NCI-H2107 treated with DMSO at 0.1 percent for 48 hours (cell line): ENCODE data around the gene ASCC1.

Experiments
- DNase-seq: peaks from one replicate; lab custom pipeline; 2025; ENCODE audit not compliant: unreplicated experiment; lab: John Stamatoyannopoulos, UW

The ASCC1 gene

DNA sequence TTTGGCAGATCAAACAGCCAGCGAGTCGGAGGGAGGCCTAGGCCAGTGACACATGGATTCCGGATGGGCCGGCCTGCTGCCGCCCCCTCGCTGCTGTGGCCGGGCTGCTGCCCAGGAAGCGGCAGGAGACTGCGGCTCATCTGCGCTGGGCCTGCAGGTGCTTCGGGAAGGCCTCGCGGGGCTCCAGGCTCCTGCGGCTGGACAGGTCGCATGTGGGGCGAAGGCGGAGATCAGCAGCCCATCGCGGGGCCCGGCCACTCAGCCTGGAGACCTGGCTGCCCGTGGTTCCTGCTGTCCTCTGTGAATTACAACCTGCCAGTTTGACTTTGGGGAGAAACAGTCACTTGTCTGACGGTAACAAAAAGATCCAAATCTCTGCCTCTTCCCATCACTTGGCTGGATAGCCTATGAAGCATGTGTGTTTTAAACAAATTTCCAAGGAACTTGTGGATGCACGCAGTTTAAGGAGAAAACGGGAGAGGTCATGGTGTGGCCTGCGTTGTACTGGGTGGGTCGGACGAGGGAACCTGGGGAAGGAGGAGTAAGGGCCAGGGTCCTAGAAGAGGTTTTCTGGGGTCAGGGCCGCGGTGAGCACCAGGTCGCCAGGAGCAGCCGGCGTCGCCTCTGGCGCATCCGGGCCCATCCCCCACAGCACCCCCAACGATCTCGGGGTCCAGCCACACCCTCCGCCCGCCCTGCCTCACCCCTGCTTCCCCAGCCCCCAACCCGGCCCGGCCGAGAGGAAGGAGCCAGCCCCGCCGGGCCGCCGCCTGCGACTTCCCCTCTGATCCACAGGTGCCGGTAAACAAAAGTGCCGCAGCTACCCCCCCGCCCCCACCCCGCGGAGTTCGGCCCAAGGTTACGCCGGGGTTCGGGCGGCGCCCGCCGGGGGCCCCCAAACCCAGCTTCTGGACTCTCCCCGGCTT lies 129.3 kb downstream of the ASCC1 start:
- no peak for DNase-seq

- DNase-seq, result no peak
Measured at GRCh38 chr10:72085864-72086465, 130.1 kb downstream of the ASCC1 start.

DNA sequence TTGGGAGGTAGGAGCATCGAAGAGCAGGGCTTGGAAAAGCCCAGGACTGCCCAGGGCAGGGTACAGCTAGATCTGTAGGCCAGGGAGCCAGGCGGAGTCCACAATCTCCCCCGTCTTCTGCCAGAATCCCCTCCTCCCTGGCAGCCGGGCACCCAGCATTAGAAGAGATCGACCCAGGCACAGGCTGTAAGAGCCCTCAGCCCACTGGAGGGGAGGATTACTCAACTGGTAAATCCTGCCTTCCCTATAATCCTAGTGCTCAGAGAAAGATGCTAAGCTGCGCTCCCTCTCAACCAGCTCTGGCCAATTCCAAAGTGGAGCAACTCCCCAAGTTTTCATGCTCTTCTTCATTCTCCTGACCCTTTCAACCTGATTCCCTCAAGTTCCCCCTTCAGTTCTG lies 130.9 kb downstream of the ASCC1 start:
- no peak for DNase-seq

- no peak for DNase-seq
Measured at GRCh38 chr10:72083790-72084459, 132.2 kb downstream of the ASCC1 start.

GRCh38 chr10:72082856-72083789 lies 133.0 kb downstream of the ASCC1 start:
- DNase-seq, result no peak

DNA sequence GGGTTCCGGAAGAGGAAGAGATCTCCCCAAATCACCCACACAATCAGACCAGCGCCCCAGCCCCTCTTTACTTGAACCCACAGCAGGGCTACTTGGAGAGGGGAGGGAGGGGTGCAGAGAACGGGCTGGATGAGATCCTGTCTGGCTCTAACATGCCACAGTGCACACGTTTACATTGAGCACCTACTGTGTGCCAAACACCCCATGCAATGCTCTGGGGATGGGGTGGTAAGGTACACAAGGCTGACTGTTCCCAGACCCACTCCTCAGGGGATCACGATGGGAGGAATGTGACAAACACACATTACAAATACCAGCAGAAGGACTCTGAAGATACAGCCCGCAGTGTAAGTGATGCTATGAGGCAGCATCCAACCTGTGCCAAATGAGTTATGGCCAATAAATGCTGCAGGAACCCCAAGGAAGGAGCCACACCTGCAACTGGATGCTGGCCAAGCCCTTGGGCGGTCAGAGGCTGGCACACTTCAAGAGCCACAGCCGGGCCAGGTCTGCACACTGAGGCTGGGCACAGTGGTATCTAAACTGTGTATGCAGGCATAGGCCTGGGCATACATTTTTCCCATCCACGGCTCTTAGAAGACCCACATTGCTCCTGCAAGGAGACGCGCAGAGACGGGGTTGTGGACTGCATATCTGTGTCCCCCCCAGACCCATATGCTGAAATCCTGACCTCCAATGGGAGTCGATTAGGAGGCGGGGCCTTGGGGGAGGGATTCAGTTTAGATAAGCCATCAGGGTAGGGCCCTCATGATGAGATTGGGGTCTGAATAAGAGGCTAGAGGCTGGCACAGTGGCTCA lies 134.1 kb downstream of the ASCC1 start:
- no peak for DNase-seq

- DNase-seq, result no peak
Measured at GRCh38 chr10:72081210-72081609, 134.9 kb downstream of the ASCC1 start.

DNA sequence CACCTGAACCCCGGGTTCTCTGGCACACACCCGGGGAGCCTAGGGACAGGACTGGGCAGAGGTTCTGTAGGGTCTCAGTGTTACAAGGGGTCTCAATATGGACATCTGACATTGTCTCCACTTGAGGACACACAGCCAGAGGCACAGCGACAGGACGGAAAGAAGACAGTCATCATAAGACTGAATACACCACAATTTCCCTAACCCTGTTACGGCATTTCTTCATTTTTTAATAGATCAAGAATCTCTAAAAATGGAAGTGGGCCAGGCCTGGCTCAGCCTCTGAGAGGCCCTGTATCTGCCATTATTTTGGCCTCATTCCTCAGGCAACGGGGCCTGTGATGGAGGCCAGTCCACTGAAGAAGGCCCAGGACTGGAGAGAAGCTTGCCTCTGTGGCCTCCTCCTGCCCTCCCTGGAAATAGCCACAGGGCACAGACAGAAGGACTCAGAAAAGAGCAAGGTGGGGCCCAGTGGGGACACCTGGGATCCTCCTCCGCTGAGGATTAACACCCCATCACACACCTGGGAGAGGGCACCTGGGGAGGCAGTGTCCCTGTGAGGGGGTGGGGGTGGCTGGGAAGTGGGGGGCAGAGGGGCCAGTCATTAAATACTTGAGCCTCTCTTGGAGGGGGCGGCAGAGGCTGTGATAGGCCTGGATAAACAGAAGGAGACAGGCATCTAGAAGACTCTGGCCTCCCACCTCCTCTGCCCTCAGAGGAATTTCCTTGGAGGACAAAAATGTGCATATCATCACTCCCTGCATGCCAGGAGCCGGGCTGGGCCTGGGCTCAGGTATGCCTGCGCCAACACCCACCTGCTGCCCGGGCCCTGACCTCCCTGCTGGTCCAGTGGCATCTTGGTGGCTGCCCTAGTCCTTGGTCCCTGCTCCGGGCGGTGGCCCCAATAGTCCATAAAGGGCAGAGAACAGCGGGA lies 135.8 kb downstream of the ASCC1 start:
- no peak for DNase-seq

GRCh38 chr10:72079356-72079755 lies 136.7 kb downstream of the ASCC1 start:
- no peak for DNase-seq

DNA sequence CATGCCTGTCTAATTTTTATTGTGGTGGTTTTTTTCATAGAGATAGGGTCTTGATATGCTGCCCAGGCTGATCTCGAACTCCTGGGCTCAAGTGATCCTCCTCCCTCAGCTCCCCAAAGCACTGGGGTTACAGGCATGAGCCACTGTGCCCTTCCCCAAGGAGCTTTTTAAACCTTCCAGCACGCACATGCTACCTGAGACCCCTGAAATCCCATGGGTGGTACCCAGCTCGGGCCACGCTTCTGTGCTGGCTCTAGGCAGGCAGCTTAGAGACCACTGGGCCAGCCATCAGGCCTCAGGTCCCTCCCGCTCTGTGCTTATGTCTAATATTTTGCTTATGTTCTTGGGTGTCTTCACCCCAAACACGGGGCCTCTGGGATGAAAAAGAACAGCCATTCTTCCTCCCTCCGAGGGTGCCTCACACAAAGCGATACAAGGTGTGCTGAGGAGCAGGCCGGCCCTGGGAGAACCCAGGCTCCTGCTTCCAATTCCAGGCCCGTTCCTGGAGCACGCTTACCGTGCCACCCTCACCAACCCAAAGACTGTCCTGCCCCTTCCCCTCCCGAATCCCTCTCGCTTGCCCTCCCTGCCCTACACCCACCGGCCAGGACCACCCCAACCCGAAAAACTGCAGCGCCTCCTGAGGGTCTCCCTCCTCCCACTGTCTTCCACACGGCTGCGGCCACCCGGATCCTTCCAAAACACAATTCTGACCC lies 138.6 kb downstream of the ASCC1 start:
- DNase-seq, result no peak

GRCh38 chr10:72076756-72077155 lies 139.3 kb downstream of the ASCC1 start:
- DNase-seq, result no peak

- no peak for DNase-seq
Measured at GRCh38 chr10:72075376-72076115, 140.5 kb downstream of the ASCC1 start.

DNA sequence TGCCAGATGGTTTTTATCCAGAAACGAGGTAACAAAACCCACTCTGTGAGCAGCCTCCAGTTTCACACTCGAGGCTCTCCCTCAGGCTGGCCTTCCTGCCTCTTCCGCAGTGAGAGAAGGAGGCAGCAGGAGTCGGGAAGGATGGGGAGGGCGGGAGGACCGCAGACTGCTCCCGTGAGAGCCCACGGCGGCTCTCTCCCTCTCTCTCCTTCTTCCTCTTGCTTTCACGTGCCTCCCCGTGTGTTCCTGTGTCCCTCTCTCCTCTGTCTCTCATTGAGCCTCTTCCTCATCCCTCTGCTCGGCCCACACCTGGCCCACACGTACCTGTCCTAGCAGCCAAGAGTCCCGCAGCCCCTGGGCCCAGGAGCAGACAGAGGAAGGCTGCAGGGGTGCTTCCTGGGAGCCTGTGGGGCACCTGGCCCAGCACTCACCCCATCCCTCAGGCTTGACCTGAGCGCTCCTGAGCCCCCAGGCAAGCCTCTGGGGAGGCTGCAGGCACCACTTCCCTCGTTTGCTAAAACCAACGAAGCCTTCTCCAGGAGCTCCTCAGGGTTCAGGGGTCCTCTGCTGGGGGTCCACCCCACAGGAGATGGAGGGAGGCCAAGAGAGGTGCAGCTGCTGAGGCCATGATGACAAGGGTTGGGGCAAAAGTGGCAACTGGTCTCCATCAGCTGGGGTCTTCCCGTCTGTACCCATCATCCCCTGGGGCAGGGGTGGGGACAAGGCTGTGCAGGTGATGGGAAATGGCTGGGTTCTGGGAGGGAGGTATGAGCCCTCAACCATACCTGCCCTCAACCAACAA lies 141.3 kb downstream of the ASCC1 start:
- no peak for DNase-seq

GRCh38 chr10:72073708-72074573 lies 142.1 kb downstream of the ASCC1 start:
- DNase-seq, result no peak

DNA sequence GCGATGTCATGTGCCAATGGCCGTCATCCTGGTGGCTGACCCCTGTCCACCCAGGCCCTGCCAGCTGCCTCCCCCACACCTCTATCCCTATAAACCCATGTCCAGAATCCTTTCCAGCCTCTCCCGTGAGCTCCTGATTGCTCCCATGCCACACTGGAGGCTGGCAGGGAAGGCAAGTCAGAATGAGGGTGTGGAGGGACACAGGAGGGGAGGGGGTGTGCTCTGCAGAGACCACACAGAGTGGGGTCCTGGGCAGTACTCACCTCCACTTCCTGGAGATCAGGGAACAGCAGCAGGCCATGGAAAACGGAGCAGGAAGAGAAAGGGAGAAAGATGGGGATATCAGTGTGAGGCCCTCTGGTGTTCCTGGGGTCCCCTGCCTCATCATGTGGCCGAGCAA lies 143.4 kb downstream of the ASCC1 start:
- DNase-seq, result no peak

- no peak for DNase-seq
Measured at GRCh38 chr10:72072046-72072445, 144.0 kb downstream of the ASCC1 start.
